ENCODE data around the gene MMAB. TPM values are rescaled to one million over a fixed set of nuclear protein-coding genes. Genes with fewer than 3 reads are reported as not detected.

Gene MMAB
- total RNA-seq, 1 donor from 2014 or later, result 24.7 TPM

- peaks cover 8% of the 10 kb centered on the region for H3K27me3 Mint-ChIP-seq (ENCODE audit: insufficient read depth, low read depth)
- H3K27ac ChIP-seq, result no peak overlapping the region
- no peaks in the 10 kb centered on the region for H3K27me3 ChIP-seq
- peaks cover 9% of the 10 kb centered on the region for H4K20me1 ChIP-seq (ENCODE audit: low read depth)
- H3K36me3 ChIP-seq, result no peaks in the 10 kb centered on the region
- peaks cover 3% of the 10 kb centered on the region for H3F3A ChIP-seq (ENCODE audit: low read depth)
- H3K4me3 Mint-ChIP-seq, result no peak overlapping the region
- H3K4me3 ChIP-seq, result no peak overlapping the region
- H2AFZ ChIP-seq (replicated peaks), result no peak overlapping the region
- no peak for TF ChIP-seq EZH2 (IDR thresholded peaks at IDR 0.05)
- no peak for TF ChIP-seq EZH2phosphoT487 (IDR thresholded peaks at IDR 0.05)
- TF ChIP-seq CTCF (IDR thresholded peaks at IDR 0.05), result no peak
- no peaks in the 10 kb centered on the region for H3K79me2 ChIP-seq (ENCODE audit: low read depth)
- DNase-seq (ENCODE audit: low spot score), result no peak
- H3K9me3 ChIP-seq (ENCODE audit: low read depth), result no peaks in the 10 kb centered on the region
- no peak overlapping the region for H3K27ac Mint-ChIP-seq
- H3K9ac ChIP-seq, result no peak overlapping the region
- H3K9me3 Mint-ChIP-seq, result no peaks in the 10 kb centered on the region
- H3K4me2 ChIP-seq, result no peak overlapping the region
- peaks cover 23% of the 10 kb centered on the region for H3K4me1 Mint-ChIP-seq
- H3K36me3 Mint-ChIP-seq, result peaks cover 25% of the 10 kb centered on the region
- peaks cover 15% of the 10 kb centered on the region for H3K4me1 ChIP-seq
Observed at GRCh38 chr12:109534456-109534855, 38.8 kb downstream of the MMAB start.

- H3K36me3 ChIP-seq, result no peaks in the 10 kb centered on the region
- H3K9ac ChIP-seq, result no peak overlapping the region
- no peaks in the 10 kb centered on the region for H3K79me2 ChIP-seq (ENCODE audit: low read depth)
- Mint-ChIP-seq H3K36me3 (peaks cover 25% of the 10 kb centered on the region), H3K27me3 (ENCODE audit: insufficient read depth, low read depth) (peaks cover 8% of the 10 kb centered on the region), H3K4me1 (peaks cover 22% of the 10 kb centered on the region), H3K9me3 (no peaks in the 10 kb centered on the region), H3K4me3 (no peak overlapping the region), H3K27ac (no peak overlapping the region)
- H3K9me3 ChIP-seq (ENCODE audit: low read depth), result no peaks in the 10 kb centered on the region
- no peak overlapping the region for H3K4me3 ChIP-seq
- TF ChIP-seq EZH2 (IDR thresholded peaks at IDR 0.05) (no peak), CTCF (IDR thresholded peaks at IDR 0.05) (no peak), EZH2phosphoT487 (IDR thresholded peaks at IDR 0.05) (no peak)
- H3K27ac ChIP-seq, result no peak overlapping the region
- no peak overlapping the region for H3K4me2 ChIP-seq
- peaks cover 3% of the 10 kb centered on the region for H3F3A ChIP-seq (ENCODE audit: low read depth)
- H3K4me1 ChIP-seq, result peaks cover 17% of the 10 kb centered on the region
- no peak overlapping the region for H2AFZ ChIP-seq (replicated peaks)
- H3K27me3 ChIP-seq, result no peaks in the 10 kb centered on the region
- peaks cover 9% of the 10 kb centered on the region for H4K20me1 ChIP-seq (ENCODE audit: low read depth)
- no peak for DNase-seq (ENCODE audit: low spot score)
Observed at GRCh38 chr12:109533487-109533740, 39.9 kb downstream of the MMAB start.

GRCh38 chr12:109532721-109533486 lies 40.4 kb downstream of the MMAB start:
- TF ChIP-seq CTCF (IDR thresholded peaks at IDR 0.05) (no peak), EZH2 (IDR thresholded peaks at IDR 0.05) (no peak), EZH2phosphoT487 (IDR thresholded peaks at IDR 0.05) (no peak)
- Histone ChIP-seq H3K4me2 (no peak overlapping the region), H3K79me2 (ENCODE audit: low read depth) (no peaks in the 10 kb centered on the region), H2AFZ (replicated peaks) (no peak overlapping the region), H3K9ac (no peak overlapping the region), H3K36me3 (no peaks in the 10 kb centered on the region), H3K27ac (no peak overlapping the region), H3K9me3 (ENCODE audit: low read depth) (no peaks in the 10 kb centered on the region), H3K27me3 (no peaks in the 10 kb centered on the region), H3F3A (ENCODE audit: low read depth) (peaks cover 3% of the 10 kb centered on the region), H3K4me3 (no peak overlapping the region), H3K4me1 (peaks cover 17% of the 10 kb centered on the region), H4K20me1 (ENCODE audit: low read depth) (peaks cover 9% of the 10 kb centered on the region)
- Mint-ChIP-seq H3K4me1 (peaks cover 19% of the 10 kb centered on the region), H3K4me3 (no peak overlapping the region), H3K9me3 (no peaks in the 10 kb centered on the region), H3K36me3 (peaks cover 25% of the 10 kb centered on the region), H3K27me3 (ENCODE audit: insufficient read depth, low read depth) (peaks cover 8% of the 10 kb centered on the region), H3K27ac (no peak overlapping the region)
- DNase-seq (ENCODE audit: low spot score), result no peak
